Activated CD4-positive, alpha-beta T cell treated with anti-CD3 and anti-CD28 coated beads, Interleukin-2, Interleukin-6, amounts not matched to agents 100 ng/mL and 50 ng/mL, durations not matched to agents 16 hours and 8 hours (primary cell): ENCODE data around the gene DMTF1.

ENCODE experiments used
- DNase-seq: peaks from one replicate; pipeline ENCODE4 v3.0.0-alpha.2; 2020

The DMTF1 gene

GRCh38 chr7:87146740-87147386 lies 5.4 kb upstream of the DMTF1 start:
- DNase-seq: no peak

GRCh38 chr7:87147500-87147899 lies 4.8 kb upstream of the DMTF1 start:
- no peak for DNase-seq

- peak; percentile 17 for DNase-seq
Observed at GRCh38 chr7:87148332-87148955, 3.8 kb upstream of the DMTF1 start.

- no peak for DNase-seq
Observed at GRCh38 chr7:87151002-87151728, 1.1 kb upstream of the DMTF1 start.

GRCh38 chr7:87151729-87152111 lies 533 bp upstream of the DMTF1 start:
- no peak for DNase-seq

- DNase-seq: peak; percentile 47
Observed at GRCh38 chr7:87152897-87153641, 816 bp downstream of the DMTF1 start.

- DNase-seq: no peak
Observed at GRCh38 chr7:87154166-87154565, 1.9 kb downstream of the DMTF1 start.

GRCh38 chr7:87154569-87154968 lies 2.3 kb downstream of the DMTF1 start:
- peak; percentile 12 for DNase-seq

- no peak for DNase-seq
Observed at GRCh38 chr7:87155788-87156187, 3.5 kb downstream of the DMTF1 start.

- no peak for DNase-seq
Observed at GRCh38 chr7:87156709-87157108, 4.5 kb downstream of the DMTF1 start.

GRCh38 chr7:87159538-87159937 lies 7.3 kb downstream of the DMTF1 start:
- no peak for DNase-seq

GRCh38 chr7:87164433-87164832 lies 12.2 kb downstream of the DMTF1 start:
- no peak for DNase-seq

GRCh38 chr7:87170828-87171227 lies 18.6 kb downstream of the DMTF1 start:
- DNase-seq: no peak

GRCh38 chr7:87171282-87171934 lies 19.2 kb downstream of the DMTF1 start:
- DNase-seq: no peak

GRCh38 chr7:87173471-87173870 lies 21.2 kb downstream of the DMTF1 start:
- no peak for DNase-seq

GRCh38 chr7:87178320-87178719 lies 26.1 kb downstream of the DMTF1 start:
- no peak for DNase-seq

GRCh38 chr7:87179180-87179579 lies 26.9 kb downstream of the DMTF1 start:
- no peak for DNase-seq

GRCh38 chr7:87187120-87187519 lies 34.9 kb downstream of the DMTF1 start:
- DNase-seq: no peak

- DNase-seq: no peak
Observed at GRCh38 chr7:87188930-87189329, 36.7 kb downstream of the DMTF1 start.

- DNase-seq: no peak
Observed at GRCh38 chr7:87190783-87191182, 38.5 kb downstream of the DMTF1 start.

GRCh38 chr7:87192784-87193487 lies 40.7 kb downstream of the DMTF1 start:
- DNase-seq: no peak

GRCh38 chr7:87193912-87194311 lies 41.7 kb downstream of the DMTF1 start:
- no peak for DNase-seq
